HUES48 (cell line): ENCODE results near the gene FBXW7.

Source experiments
- H3K27ac ChIP-seq: one replicate; pipeline ENCODE4 v1.7.0; 2013; ENCODE audit warnings: low read depth, low read length, inconsistent platforms
- H3K27me3 ChIP-seq: 2 replicates; pipeline ENCODE4 v1.6.1; 2013; ENCODE audit warnings: mild to moderate bottlenecking, low read length; ENCODE audit not compliant: control insufficient read depth, insufficient read depth
- H3K36me3 ChIP-seq: 2 replicates; pipeline ENCODE4 v1.6.1; 2013; ENCODE audit warnings: low read length; ENCODE audit not compliant: control insufficient read depth, insufficient read depth
- H3K4me1 ChIP-seq: 2 replicates; pipeline ENCODE4 v1.6.1; 2013; ENCODE audit warnings: mild to moderate bottlenecking, low read length; ENCODE audit not compliant: control insufficient read depth, insufficient read depth
- H3K4me3 ChIP-seq: 2 replicates; pipeline ENCODE4 v1.5.1; 2013; ENCODE audit warnings: mild to moderate bottlenecking, low read depth, low read length
- H3K9ac ChIP-seq: 2 replicates; pipeline ENCODE4 v1.6.1; 2013; ENCODE audit warnings: mild to moderate bottlenecking, low read depth, low read length, moderate library complexity
- H3K9me3 ChIP-seq: 2 replicates; pipeline ENCODE4 v1.6.1; 2013; ENCODE audit warnings: low read length; ENCODE audit not compliant: control insufficient read depth, insufficient read depth

FBXW7 gene

DNA sequence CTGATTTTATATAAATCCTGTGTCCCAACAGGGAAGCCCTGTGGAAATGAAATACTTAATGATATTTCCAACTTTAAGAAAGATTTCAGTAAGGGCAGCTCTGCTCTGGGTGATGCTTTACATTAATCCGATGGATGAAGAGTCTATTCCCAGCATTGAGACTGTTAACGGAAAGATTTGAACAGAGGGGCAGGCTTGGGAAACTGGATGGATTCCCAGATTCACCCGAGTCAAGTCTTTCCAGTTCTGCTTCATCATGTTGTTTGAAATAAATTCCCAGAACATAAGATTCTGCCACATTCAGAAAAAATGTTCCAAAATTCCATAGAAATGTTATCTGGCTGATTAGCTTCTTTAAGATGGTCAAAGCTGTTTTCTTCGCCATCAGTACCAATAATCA, 246.0 kb downstream of the FBXW7 start:
- H3K27ac ChIP-seq, result no peak overlapping the region
- no peak overlapping the region for H3K9ac ChIP-seq
- H3K4me1 ChIP-seq, result no peaks in the 10 kb centered on the region
- no peak overlapping the region for H3K4me3 ChIP-seq
- no peaks in the 10 kb centered on the region for H3K36me3 ChIP-seq
- H3K9me3 ChIP-seq, result no peaks in the 10 kb centered on the region
- no peaks in the 10 kb centered on the region for H3K27me3 ChIP-seq

DNA sequence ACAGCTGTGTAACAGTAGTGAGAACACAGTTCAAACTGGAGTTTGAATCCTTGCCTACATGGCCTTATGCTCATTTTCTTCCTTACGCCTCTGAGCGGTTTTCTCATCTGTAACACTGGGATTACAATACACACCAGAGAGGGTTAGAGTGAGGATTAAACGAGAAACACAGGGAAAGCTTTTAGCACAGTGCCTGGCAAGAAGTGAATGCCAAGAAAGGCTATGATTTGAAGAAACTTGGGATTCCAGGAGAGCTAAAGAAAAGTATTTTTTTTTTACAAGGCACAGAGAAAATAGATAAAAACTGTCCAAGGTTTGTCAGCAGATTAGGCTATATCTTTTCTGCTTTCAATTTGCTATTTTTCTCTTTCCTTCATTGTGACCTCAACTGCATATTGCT, 246.4 kb downstream of the FBXW7 start:
- Histone ChIP-seq H3K27ac (no peak overlapping the region), H3K4me3 (no peak overlapping the region), H3K9ac (no peak overlapping the region), H3K36me3 (no peaks in the 10 kb centered on the region), H3K4me1 (no peaks in the 10 kb centered on the region), H3K27me3 (no peaks in the 10 kb centered on the region), H3K9me3 (no peaks in the 10 kb centered on the region)

GRCh38 chr4:152283801-152284470, 252.0 kb downstream of the FBXW7 start:
- Histone ChIP-seq H3K4me3 (no peak overlapping the region), H3K9ac (no peak overlapping the region), H3K36me3 (no peaks in the 10 kb centered on the region), H3K9me3 (no peaks in the 10 kb centered on the region), H3K4me1 (peaks cover 8% of the 10 kb centered on the region), H3K27ac (no peak overlapping the region), H3K27me3 (no peaks in the 10 kb centered on the region)

- Histone ChIP-seq H3K27me3 (no peaks in the 10 kb centered on the region), H3K9ac (no peak overlapping the region), H3K27ac (no peak overlapping the region), H3K36me3 (no peaks in the 10 kb centered on the region), H3K4me1 (peaks cover 20% of the 10 kb centered on the region), H3K4me3 (no peak overlapping the region), H3K9me3 (no peaks in the 10 kb centered on the region)
Observed at GRCh38 chr4:152281822-152282221, 254.1 kb downstream of the FBXW7 start.

- H3K9ac ChIP-seq, result no peak overlapping the region
- no peak overlapping the region for H3K4me3 ChIP-seq
- no peak overlapping the region for H3K27ac ChIP-seq
- H3K36me3 ChIP-seq, result no peaks in the 10 kb centered on the region
- H3K4me1 ChIP-seq, result peaks cover 20% of the 10 kb centered on the region
- H3K27me3 ChIP-seq, result no peaks in the 10 kb centered on the region
- no peaks in the 10 kb centered on the region for H3K9me3 ChIP-seq
Observed at GRCh38 chr4:152281211-152281610, 254.7 kb downstream of the FBXW7 start.

DNA sequence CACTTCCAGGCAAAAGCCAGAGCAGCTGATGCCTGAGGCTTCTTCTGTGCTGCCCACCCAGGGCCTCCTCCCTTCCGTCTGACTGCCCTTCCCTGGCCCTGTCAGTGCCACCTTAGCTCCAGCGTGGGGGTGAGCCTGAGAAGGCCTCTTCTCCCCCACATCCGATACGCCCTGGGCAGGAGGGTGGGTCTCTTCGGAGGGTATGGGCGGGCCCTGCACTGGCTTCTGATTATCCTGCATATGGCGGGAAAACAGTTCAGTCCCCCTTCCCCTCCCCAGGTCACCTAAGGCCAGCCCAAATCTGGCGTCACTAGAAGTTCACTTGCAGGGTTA, 256.7 kb downstream of the FBXW7 start:
- no peaks in the 10 kb centered on the region for H3K36me3 ChIP-seq
- H3K9ac ChIP-seq, result no peak overlapping the region
- H3K27me3 ChIP-seq, result no peaks in the 10 kb centered on the region

GRCh38 chr4:152278505-152279233, 257.2 kb downstream of the FBXW7 start:
- H3K4me3 ChIP-seq, result no peak overlapping the region
- H3K9me3 ChIP-seq, result no peaks in the 10 kb centered on the region
- H3K9ac ChIP-seq, result no peak overlapping the region
- no peaks in the 10 kb centered on the region for H3K27me3 ChIP-seq
- no peaks in the 10 kb centered on the region for H3K36me3 ChIP-seq
- peaks cover 21% of the 10 kb centered on the region for H3K4me1 ChIP-seq
- H3K27ac ChIP-seq, result peak overlapping the region; percentile 42

More for the DNA sequence above, 256.7 kb downstream of the FBXW7 start:
- Histone ChIP-seq H3K27ac (no peak overlapping the region), H3K9me3 (no peaks in the 10 kb centered on the region), H3K4me1 (peaks cover 20% of the 10 kb centered on the region), H3K4me3 (no peak overlapping the region)

GRCh38 chr4:152278172-152278504, 257.8 kb downstream of the FBXW7 start:
- Histone ChIP-seq H3K4me3 (no peak overlapping the region), H3K9me3 (no peaks in the 10 kb centered on the region), H3K9ac (no peak overlapping the region), H3K4me1 (peaks cover 26% of the 10 kb centered on the region), H3K27ac (peak overlapping the region; percentile 33), H3K27me3 (no peaks in the 10 kb centered on the region), H3K36me3 (no peaks in the 10 kb centered on the region)

- Histone ChIP-seq H3K4me3 (no peak overlapping the region), H3K36me3 (no peaks in the 10 kb centered on the region), H3K27ac (no peak overlapping the region), H3K9ac (no peak overlapping the region), H3K27me3 (no peaks in the 10 kb centered on the region), H3K4me1 (peaks cover 26% of the 10 kb centered on the region), H3K9me3 (no peaks in the 10 kb centered on the region)
Observed at GRCh38 chr4:152277333-152277732, 258.6 kb downstream of the FBXW7 start.

DNA sequence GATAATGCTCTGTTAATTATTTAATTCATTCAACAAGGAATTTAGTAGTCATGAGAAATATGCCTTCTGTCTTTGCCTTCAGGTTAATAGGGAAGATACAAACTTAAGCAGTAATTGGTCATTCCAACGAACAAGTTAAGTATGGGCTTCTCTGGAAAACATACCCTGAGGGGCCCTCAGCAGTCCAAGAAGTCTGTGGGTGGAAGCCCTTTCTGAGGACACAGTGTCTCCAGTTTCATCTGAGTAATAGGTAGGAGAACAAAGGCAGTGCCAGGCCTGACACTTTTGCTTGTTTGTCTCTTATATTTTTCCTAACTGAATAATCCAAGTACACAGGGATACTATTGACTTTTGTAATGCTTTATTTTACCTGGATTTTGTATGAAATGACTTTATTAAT, 262.5 kb downstream of the FBXW7 start:
- no peaks in the 10 kb centered on the region for H3K27me3 ChIP-seq
- no peak overlapping the region for H3K4me3 ChIP-seq
- H3K27ac ChIP-seq, result no peak overlapping the region
- no peaks in the 10 kb centered on the region for H3K36me3 ChIP-seq
- peaks cover 17% of the 10 kb centered on the region for H3K4me1 ChIP-seq
- H3K9me3 ChIP-seq, result no peaks in the 10 kb centered on the region
- no peak overlapping the region for H3K9ac ChIP-seq
